COLO829 (cell line): ENCODE results near the gene ADGRB3.
"Not testable (repeated sequence)": the region's sequence is repeated elsewhere in the genome, so short reads cannot be mapped to it uniquely, and the experiment has no call there.

Experiments used
- DNase-seq: peaks from one replicate; pipeline ENCODE4 v3.0.0; 2012; ENCODE audit warnings: low spot score

Gene ADGRB3

GRCh38 chr6:68790128-68790527 is 155.0 kb downstream of the ADGRB3 start:
- DNase-seq, result not testable (repeated sequence)

GRCh38 chr6:68814976-68815375 is 179.9 kb downstream of the ADGRB3 start:
- DNase-seq, result not testable (repeated sequence)

- DNase-seq, result no peak
These were observed 191.4 kb downstream of the ADGRB3 start for GRCh38 chr6:68826501-68826900.

- no peak for DNase-seq
These were observed 199.5 kb downstream of the ADGRB3 start for GRCh38 chr6:68834551-68834950.

- DNase-seq, result no peak
These were observed 203.5 kb downstream of the ADGRB3 start for GRCh38 chr6:68838571-68838970.

- DNase-seq, result no peak
These were observed 217.7 kb downstream of the ADGRB3 start for GRCh38 chr6:68852791-68853190.

GRCh38 chr6:68859233-68859632 is 224.2 kb downstream of the ADGRB3 start:
- DNase-seq, result no peak

GRCh38 chr6:68868646-68869045 is 233.6 kb downstream of the ADGRB3 start:
- DNase-seq, result no peak

- no peak for DNase-seq
These were observed 238.2 kb downstream of the ADGRB3 start for GRCh38 chr6:68873236-68873635.

GRCh38 chr6:68874747-68875146 is 239.7 kb downstream of the ADGRB3 start:
- no peak for DNase-seq

- DNase-seq, result no peak
These were observed 240.3 kb downstream of the ADGRB3 start for GRCh38 chr6:68875403-68875802.

- DNase-seq, result peak; percentile 11
These were observed 241.9 kb downstream of the ADGRB3 start for GRCh38 chr6:68876792-68877493.

- DNase-seq, result no peak
These were observed 245.2 kb downstream of the ADGRB3 start for GRCh38 chr6:68880050-68880813.

- DNase-seq, result not testable (repeated sequence)
These were observed 248.2 kb downstream of the ADGRB3 start for GRCh38 chr6:68883325-68883724.

GRCh38 chr6:68891419-68891818 is 256.3 kb downstream of the ADGRB3 start:
- no peak for DNase-seq

GRCh38 chr6:68892452-68892851 is 257.4 kb downstream of the ADGRB3 start:
- DNase-seq, result no peak

GRCh38 chr6:68895929-68896328 is 260.8 kb downstream of the ADGRB3 start:
- DNase-seq, result no peak

- DNase-seq, result no peak
These were observed 266.0 kb downstream of the ADGRB3 start for GRCh38 chr6:68901044-68901443.

GRCh38 chr6:68911334-68911733 is 276.3 kb downstream of the ADGRB3 start:
- no peak for DNase-seq

- DNase-seq, result peak; percentile 9
These were observed 276.7 kb downstream of the ADGRB3 start for GRCh38 chr6:68911811-68912210.

- DNase-seq, result not testable (repeated sequence)
These were observed 277.7 kb downstream of the ADGRB3 start for GRCh38 chr6:68912805-68913204.

GRCh38 chr6:68915586-68915985 is 280.5 kb downstream of the ADGRB3 start:
- DNase-seq, result no peak

GRCh38 chr6:68919537-68919936 is 284.5 kb downstream of the ADGRB3 start:
- DNase-seq, result no peak

GRCh38 chr6:68941345-68941744 is 306.3 kb downstream of the ADGRB3 start:
- DNase-seq, result no peak
